GM21723 (cell line): ENCODE data around the gene CELSR1.
"Not testable (repeated sequence)": the region's sequence is repeated elsewhere in the genome, so short reads cannot be mapped to it uniquely, and the experiment has no call there.

ENCODE experiments used
- ATAC-seq: cut with Tn5 transposase; IDR thresholded peaks from one replicate; pipeline ENCODE4 v1.9.1; 2021; ENCODE audit warnings: mild to moderate bottlenecking, moderate library complexity; ENCODE audit not compliant: unreplicated experiment

The CELSR1 gene

DNA sequence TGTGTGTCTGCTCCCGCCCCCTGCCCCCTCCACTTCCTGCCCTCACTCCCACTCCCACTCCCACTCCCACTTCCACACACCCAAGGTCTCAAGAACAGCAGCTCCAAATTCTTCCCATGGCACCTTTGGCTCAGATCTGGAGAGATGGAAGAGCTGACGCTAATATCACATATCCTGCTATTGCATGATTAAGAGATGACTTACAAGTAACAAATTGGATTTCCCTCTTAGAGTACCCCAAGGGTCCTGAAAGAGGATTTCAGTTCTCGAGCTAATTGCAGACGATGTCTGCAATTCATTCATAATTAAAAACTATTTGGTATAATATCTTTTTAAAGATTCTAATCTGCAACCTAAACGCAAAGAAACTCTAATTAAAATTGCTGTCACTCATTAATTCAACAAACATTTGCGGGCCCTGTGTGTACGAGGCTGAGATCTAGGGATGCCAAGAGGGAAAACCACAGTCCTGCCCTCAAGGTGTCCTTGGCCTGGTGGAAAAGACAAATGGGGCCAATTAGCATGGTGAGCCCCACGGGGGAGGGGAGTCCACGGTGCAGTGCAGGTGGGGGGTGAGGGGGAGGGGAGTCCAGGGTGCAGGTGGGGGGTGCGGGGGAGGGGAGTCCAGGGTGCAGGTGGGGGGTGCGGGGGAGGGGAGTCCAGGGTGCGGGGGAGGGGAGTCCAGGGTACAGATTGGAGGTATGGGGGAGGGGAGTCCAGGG lies 50.3 kb downstream of the CELSR1 start:
- ATAC-seq, result no peak

DNA sequence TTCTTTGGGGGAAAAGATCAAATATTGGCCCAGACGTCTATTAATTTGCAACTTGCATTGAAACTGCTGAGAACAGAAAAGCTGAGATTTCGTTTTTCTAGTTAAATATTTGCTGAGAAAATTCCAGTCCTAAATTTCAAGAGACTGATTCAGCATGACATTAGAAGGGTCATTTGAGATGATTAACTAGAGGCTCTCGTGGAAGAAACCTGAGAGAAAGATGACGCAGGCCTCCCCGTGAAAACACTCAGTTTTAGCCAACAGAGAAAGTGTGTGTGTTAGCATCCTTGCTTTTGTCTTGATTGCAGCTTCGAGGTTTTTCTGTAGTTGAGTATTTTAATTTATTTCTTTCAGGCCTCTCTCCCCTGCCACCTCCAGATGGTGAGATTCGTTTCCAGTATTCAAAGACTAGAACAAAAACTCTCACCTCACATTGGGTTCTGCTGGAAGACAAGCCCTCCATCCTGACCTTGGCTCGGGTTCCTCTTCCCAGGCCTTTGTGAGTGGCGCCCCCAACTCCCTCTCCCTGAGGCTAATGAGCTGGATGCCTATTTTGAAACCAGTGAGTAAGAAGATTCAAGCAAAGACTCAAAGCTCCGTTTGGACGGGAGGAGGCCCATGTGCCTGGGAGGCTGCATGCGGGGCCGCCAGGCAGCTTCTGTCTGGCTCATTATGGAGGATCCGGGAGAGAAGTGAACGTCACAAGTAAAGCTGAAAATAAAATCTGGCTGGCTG lies 52.4 kb downstream of the CELSR1 start:
- ATAC-seq, result no peak

DNA sequence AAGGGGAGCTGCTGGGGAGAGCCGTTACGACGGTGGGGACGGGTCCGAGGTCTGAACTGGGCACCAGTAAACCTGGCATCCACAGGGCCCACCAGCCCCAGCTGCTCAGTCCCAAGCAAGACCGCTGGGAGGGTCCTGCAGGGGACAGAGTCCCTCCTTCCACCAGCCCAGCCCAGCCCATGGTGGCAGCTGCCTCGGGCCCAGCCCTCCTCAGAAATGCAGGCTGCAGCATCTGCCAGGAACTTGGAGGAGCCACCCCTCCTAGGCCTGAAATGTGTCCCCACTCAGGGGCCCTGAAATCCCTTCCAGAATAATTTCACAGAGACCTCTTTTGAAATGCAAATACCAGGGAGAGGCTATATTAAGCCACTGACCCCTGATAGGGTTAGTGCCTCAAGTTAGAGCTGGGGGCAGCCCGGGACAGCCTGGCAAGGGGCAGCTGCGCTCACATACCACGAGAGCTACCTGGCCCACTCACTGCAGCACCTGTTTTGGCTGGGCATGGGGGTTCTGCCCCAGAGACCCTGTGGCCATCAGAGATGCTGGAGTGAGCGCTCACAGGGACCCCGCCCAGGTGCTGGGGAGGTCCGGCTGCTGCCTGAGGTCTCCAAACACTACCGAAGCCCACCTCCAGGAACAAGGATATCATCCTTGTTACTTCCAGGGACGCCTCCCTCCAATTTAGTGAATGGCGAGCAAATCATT lies 53.1 kb downstream of the CELSR1 start:
- ATAC-seq, result no peak

DNA sequence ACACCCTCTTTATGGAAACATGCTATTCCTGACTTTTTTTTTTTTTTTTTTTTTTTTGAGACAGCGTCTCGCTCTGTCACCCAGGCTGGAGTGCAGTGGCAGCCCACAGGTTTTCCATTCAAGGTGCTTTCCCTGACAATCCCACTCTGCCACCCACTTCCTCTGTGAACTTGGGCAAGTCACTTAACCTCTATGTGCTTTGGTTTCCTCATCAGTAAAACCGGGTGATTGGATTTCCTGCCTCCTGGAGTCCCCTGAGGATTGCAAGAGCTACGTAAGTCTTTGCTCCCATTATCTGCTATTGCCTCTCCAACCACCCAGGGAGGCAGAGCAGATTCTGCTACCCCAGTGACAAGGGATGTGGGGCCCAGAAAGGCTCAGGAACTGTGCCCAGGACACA lies 54.1 kb downstream of the CELSR1 start:
- ATAC-seq, result no peak

- ATAC-seq, result no peak
Measured at GRCh38 chr22:46482056-46482675, 55.3 kb downstream of the CELSR1 start.

- no peak for ATAC-seq
Measured at GRCh38 chr22:46481386-46481785, 56.0 kb downstream of the CELSR1 start.

DNA sequence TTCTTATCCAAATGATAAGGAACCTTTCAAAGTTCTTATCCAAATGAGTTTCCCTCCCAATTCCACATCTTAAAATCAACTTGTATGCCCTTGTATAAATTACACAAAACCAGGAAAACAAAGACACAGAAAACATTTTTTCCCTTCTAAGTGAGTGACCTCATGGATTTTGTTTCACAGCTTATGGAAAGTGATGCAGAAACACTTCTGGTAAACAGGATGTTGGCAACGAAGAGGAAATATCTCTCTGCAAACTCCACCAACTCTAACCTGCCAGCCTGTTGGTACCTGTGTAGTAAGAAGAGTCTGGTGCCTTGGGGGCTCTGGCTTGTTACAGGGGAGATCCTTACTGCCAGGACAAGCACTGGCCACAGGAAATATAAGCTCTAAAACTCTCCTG lies 57.0 kb downstream of the CELSR1 start:
- ATAC-seq, result no peak

- no peak for ATAC-seq
Measured at GRCh38 chr22:46479046-46479445, 58.4 kb downstream of the CELSR1 start.

DNA sequence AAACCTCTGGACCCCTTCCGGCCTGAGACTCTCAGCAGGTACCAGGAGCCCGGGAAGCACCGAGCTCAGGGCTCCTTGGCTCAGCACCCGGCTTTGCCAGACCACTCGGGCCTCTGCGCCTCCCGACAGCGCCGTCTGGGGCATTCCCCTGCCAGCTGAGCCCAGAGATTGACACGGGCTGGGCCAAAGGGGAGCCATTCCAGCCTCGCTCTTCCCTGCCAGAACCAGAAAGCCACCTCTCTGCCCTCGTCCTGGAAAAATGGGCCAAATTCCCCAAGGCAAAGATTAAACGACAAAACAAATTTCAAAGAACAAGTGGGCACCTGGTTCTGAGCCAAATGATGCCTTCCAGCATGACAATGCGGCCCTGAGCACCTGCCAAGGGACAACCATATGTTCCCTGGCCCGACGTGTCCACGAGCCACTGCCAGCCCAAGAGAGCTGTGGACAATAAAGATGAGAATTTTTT lies 59.3 kb downstream of the CELSR1 start:
- ATAC-seq, result no peak

GRCh38 chr22:46476547-46476941 lies 60.9 kb downstream of the CELSR1 start:
- ATAC-seq, result no peak

DNA sequence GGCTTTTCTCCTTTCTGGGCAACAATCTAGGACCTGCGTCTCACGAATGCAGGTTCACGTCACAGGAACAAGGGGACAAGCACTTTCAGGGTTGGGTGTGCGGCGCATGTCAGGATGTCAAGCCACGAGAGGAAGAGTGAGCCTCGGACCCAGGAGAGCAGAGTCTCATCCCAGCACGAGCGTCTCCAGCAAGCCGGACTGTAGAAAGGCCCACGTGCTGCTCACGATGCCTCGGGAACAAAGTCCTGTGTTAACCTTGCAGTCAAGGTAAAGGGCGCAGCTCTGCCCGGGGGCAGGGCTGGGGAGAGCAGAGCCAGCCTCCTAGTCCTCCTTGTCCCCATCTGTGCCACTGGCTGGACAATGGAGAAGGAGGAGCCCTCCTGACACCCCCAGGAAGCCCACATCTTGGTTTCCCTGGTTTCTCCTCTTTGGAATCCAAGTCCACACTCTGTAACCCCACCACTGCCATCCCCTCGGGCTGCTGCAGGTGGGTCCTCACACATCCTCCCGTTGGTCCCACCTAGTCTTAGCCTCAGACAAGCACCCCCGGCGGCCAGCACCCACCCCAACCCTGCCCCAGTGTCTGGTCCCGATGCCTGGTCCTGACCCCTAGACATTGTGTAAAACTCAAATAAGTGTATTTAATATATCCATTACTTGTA lies 63.4 kb downstream of the CELSR1 start:
- no peak for ATAC-seq

- ATAC-seq, result no peak
Measured at GRCh38 chr22:46473021-46473779, 64.2 kb downstream of the CELSR1 start.

GRCh38 chr22:46472722-46473016 lies 64.8 kb downstream of the CELSR1 start:
- no peak for ATAC-seq

- no peak for ATAC-seq
Measured at GRCh38 chr22:46471901-46472721, 65.3 kb downstream of the CELSR1 start.

- ATAC-seq, result not testable (repeated sequence)
Measured at GRCh38 chr22:46471330-46471729, 66.1 kb downstream of the CELSR1 start.

DNA sequence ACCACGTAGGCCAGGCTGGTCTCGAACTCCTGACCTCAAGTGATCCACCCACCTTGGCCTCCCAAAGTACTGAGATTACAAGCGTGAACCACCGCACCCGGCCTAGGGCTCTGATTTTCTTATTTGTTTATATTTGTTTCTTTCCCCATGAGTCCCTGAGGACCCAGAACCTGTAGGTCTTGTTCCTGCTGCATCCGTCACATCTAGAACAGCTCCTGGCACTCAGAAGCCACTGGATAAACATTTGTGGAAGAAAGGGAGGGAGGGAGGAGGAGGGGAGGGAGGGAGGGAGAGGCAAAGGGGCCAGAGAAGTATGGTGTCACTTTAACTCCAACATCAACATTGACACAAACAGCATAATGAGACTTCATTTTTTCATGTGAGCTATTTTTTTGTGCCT lies 67.7 kb downstream of the CELSR1 start:
- no peak for ATAC-seq

GRCh38 chr22:46467006-46467405 lies 70.4 kb downstream of the CELSR1 start:
- ATAC-seq, result no peak

- no peak for ATAC-seq
Measured at GRCh38 chr22:46466255-46466676, 71.2 kb downstream of the CELSR1 start.

DNA sequence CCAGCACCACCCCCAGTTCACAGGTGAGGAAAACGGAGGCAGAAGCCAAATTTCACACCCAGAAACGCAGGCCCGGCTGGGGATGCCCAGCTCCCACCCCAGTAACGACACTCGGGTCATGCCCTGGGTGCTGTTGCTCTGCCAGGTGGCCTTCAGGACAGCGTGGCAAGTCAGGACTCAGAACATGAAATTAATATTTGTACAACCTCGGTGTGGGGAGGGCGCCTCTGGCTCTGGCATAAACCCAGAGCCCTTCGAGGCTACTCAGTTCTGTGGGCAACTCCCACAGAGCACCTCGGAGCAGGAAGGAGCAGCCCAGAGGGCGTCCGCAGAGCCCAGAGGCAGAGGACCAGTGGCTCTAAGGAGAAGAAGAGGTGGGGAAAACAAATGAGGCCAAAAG lies 71.6 kb downstream of the CELSR1 start:
- no peak for ATAC-seq
